ENCODE data around the gene CABLES1. TPM values are rescaled to one million over a fixed set of nuclear protein-coding genes. Genes with fewer than 3 reads are reported as not detected.

CABLES1 gene
- total RNA-seq, 4 donors from 2014 or later, result 6.6 to 28.5 (median 19.5) TPM

DNA sequence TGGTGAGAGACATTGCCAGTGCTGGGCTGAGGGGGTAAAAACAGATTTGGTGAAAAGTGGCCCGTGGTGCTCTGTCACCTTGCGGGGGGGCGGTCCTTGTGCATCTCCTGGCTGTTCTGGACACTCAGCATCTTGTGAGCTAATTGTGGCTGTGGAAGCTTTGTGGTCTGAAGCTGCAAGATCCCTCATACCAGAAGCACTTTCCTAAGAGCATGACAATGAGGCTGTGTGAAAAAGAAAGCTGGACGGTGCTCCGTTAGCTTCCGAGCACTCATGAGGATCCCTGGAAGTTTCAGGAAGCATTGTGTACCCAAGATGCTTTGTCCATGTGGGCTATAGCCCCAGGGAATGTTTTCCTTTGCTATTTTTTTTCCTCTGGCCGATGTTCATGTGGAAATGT lies 74.5 kb downstream of the CABLES1 start:
- no peaks in the 10 kb centered on the region for H3K36me3 ChIP-seq
- no peaks in the 10 kb centered on the region for H3K27me3 ChIP-seq
- H3K4me3 ChIP-seq, result no peak overlapping the region
- no peak overlapping the region for H3K27ac ChIP-seq
- TF ChIP-seq POLR2A (IDR thresholded peaks at IDR 0.05), result no peak
- TF ChIP-seq, protein P1, sequence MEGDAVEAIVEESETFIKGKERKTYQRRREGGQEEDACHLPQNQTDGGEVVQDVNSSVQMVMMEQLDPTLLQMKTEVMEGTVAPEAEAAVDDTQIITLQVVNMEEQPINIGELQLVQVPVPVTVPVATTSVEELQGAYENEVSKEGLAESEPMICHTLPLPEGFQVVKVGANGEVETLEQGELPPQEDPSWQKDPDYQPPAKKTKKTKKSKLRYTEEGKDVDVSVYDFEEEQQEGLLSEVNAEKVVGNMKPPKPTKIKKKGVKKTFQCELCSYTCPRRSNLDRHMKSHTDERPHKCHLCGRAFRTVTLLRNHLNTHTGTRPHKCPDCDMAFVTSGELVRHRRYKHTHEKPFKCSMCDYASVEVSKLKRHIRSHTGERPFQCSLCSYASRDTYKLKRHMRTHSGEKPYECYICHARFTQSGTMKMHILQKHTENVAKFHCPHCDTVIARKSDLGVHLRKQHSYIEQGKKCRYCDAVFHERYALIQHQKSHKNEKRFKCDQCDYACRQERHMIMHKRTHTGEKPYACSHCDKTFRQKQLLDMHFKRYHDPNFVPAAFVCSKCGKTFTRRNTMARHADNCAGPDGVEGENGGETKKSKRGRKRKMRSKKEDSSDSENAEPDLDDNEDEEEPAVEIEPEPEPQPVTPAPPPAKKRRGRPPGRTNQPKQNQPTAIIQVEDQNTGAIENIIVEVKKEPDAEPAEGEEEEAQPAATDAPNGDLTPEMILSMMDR (IDR thresholded peaks at IDR 0.05), result no peak
- H3K9me3 ChIP-seq, result no peaks in the 10 kb centered on the region
- no peak for DNase-seq
- H3K4me1 ChIP-seq, result no peaks in the 10 kb centered on the region

DNA sequence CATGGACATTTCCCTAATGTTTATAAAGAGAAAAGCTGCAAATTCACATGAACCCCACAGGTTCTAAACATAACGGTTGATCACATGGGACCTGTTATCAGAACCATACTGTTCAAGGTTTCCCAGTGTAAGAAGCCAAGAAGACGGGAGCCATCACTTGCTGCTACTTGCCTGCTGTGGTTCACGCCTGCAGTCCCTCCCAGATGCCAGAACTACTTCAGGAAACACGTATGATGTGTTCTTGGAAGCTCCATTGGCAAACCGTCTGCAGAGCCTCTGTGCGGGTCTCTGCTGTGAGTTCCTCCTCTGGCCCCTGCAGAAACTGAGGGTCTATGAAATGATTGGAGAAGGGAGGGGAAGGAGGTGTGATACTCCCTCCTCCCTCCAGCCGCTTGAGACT lies 75.2 kb downstream of the CABLES1 start:
- no peaks in the 10 kb centered on the region for H3K36me3 ChIP-seq
- no peak overlapping the region for H3K27ac ChIP-seq

DNA sequence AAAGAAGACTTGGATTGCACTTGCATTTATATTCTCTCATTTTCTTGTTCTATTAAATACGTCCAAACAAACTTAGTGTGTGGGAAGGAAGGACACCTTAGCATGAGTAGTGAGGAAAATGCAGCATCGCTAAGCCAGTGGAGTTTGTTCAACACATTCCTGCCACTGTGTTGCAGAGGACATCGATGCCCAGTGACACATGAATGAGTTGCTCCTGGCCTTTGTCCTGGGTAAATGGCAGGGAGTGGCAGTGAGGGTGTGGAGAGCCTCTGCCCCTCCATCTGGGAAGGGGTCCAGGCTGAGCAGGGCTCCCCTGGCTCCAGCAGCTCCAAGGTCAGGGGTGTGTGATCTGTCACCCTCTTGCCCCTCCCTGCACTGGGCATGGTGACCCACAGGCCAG lies 75.9 kb downstream of the CABLES1 start:
- Histone ChIP-seq H3K4me1 (no peaks in the 10 kb centered on the region), H3K9me3 (no peaks in the 10 kb centered on the region), H3K27me3 (no peaks in the 10 kb centered on the region), H3K4me3 (no peak overlapping the region), H3K27ac (no peak overlapping the region), H3K36me3 (no peaks in the 10 kb centered on the region)
- DNase-seq, result no peak
- TF ChIP-seq POLR2A (IDR thresholded peaks at IDR 0.05), result no peak
- TF ChIP-seq, protein P1 (IDR thresholded peaks at IDR 0.05), result peak in 2 of 6 experiments; percentile 31 to 39

More for the DNA sequence above, 75.2 kb downstream of the CABLES1 start:
- TF ChIP-seq, protein P1 (IDR thresholded peaks at IDR 0.05), result no peak
- no peak for TF ChIP-seq POLR2A (IDR thresholded peaks at IDR 0.05)
- Histone ChIP-seq H3K4me3 (no peak overlapping the region), H3K4me1 (no peaks in the 10 kb centered on the region), H3K27me3 (no peaks in the 10 kb centered on the region), H3K9me3 (no peaks in the 10 kb centered on the region)
- DNase-seq, result no peak

DNA sequence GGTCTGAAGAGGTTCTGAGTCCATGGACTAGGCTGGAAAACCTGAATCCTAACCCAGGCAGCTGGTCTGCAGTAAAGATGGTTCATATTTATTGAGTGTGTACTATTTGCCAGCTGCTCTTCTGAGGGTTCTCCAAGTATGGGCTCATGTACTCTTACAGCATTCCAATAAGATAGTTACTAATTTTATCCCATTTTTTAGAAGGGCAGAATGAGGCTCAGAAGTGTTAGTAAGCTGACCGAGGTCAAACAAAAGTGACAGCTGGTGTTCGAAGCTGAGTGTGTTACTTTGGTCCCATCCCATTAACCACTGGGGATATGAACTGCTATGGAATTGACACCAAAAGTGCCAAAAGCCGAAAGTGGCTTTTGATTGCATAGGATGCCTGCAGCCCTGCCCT lies 76.9 kb downstream of the CABLES1 start:
- Histone ChIP-seq H3K36me3 (no peaks in the 10 kb centered on the region), H3K4me1 (no peaks in the 10 kb centered on the region), H3K27me3 (no peaks in the 10 kb centered on the region), H3K27ac (no peak overlapping the region), H3K9me3 (no peaks in the 10 kb centered on the region), H3K4me3 (no peak overlapping the region)
- TF ChIP-seq, protein P1 (IDR thresholded peaks at IDR 0.05), result no peak
- TF ChIP-seq POLR2A (IDR thresholded peaks at IDR 0.05), result no peak
- no peak for DNase-seq

DNA sequence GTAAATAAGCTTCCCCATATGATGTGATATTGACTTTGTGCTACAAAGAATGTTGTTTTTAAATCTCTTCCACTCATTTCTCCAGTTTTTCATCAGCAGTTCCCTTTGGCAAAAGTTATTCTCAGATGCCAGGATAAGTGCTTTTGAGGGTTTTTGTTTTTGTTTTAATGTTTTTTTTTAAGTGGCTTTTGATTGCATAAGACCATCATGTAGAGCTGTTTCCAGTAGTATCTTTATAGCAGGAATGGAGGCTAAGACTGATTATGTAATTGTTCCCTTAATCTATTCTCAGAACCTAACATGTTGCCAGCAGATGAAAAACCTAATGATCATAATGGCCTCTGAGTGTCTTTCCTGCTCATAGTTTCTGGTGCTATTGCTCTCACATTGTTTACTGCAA lies 77.9 kb downstream of the CABLES1 start:
- DNase-seq, result no peak
- Histone ChIP-seq H3K36me3 (no peaks in the 10 kb centered on the region), H3K4me1 (no peaks in the 10 kb centered on the region), H3K4me3 (no peak overlapping the region), H3K9me3 (no peaks in the 10 kb centered on the region), H3K27me3 (no peaks in the 10 kb centered on the region), H3K27ac (no peak overlapping the region)
- no peak for TF ChIP-seq POLR2A (IDR thresholded peaks at IDR 0.05)
- TF ChIP-seq, protein P1 (IDR thresholded peaks at IDR 0.05), result no peak

DNA sequence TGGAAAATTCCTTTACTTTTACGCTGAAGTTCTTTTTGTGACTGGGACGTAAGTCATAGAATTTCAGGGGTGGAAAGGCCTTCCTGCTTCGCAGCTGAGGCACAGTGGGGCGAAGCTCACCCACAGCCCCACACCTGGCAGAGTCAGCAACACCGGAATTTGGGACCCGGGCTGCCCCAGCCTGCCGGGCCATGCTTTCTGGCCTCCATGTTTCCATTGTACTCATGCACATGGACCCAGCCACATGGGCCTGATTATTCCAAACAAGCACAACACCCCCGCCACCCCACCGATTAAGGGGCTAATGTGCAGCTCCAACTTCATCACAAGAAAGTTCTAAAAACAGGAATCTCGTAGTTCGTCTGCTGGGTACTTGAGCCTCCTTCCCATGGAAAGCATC lies 82.5 kb downstream of the CABLES1 start:
- no peak for DNase-seq
- TF ChIP-seq POLR2A (IDR thresholded peaks at IDR 0.05), result no peak
- TF ChIP-seq, protein P1 (IDR thresholded peaks at IDR 0.05), result no peak
- H3K4me3 ChIP-seq, result no peak overlapping the region
- no peaks in the 10 kb centered on the region for H3K9me3 ChIP-seq
- no peaks in the 10 kb centered on the region for H3K36me3 ChIP-seq
- H3K4me1 ChIP-seq, result no peaks in the 10 kb centered on the region
- H3K27ac ChIP-seq, result no peak overlapping the region
- no peaks in the 10 kb centered on the region for H3K27me3 ChIP-seq

Data from Peyer's patch (tissue), 4 donors.